A549 (cell line): Measurements from ENCODE around the gene TBX15.

Source experiments
- CHD2 ChIP-seq: fragments of 150-350 bp; IDR thresholded peaks from 2 replicates; pipeline ENCODE4 v1.6.1; 2014; ENCODE audit warnings: low read length; ENCODE audit not compliant: partially characterized antibody
- CHD4 ChIP-seq: fragments of 200-600 bp; sonication (generic); IDR thresholded peaks from 2 replicates; pipeline ENCODE4 v1.6.1; 2016; ENCODE audit warnings: antibody characterized with exemption, mild to moderate bottlenecking, borderline replicate concordance
- MAFK ChIP-seq: fragments of 450-650 bp; IDR thresholded peaks from 2 replicates; pipeline ENCODE4 v1.6.1; 2014; ENCODE audit not compliant: partially characterized antibody
- MAZ ChIP-seq: fragments of 150-350 bp; IDR thresholded peaks from 2 replicates; pipeline ENCODE4 v1.6.1; 2014; ENCODE audit warnings: antibody characterized with exemption, low read depth, low read length, borderline replicate concordance
- MYC ChIP-seq: IDR thresholded peaks from 2 replicates; pipeline ENCODE4 v1.6.1; 2012; ENCODE audit warnings: mild to moderate bottlenecking, inconsistent platforms, low read length, improper control_type of control experiment, borderline replicate concordance
- POLR2A ChIP-seq: IDR thresholded peaks from 2 replicates; pipeline ENCODE4 v1.6.1; 2012; ENCODE audit warnings: mild to moderate bottlenecking, low read length
- TF ChIP-seq, protein P1 (sequence below): fragments of >200 bp; sonication (Bioruptor Twin); formaldehyde crosslinking; IDR thresholded peaks from 3 replicates; pipeline ENCODE4 v1.5.1; 2016
- TF ChIP-seq, protein P2 (sequence below): fragments of 200-600 bp; sonication (generic); IDR thresholded peaks from 2 replicates; pipeline ENCODE4 v1.6.1; 2016; ENCODE audit warnings: antibody characterized with exemption, mild to moderate bottlenecking, moderate library complexity
- TF ChIP-seq, protein P3 (sequence below): fragments of >200 bp; sonication (Bioruptor Twin); formaldehyde crosslinking; IDR thresholded peaks from 3 replicates; pipeline ENCODE4 v1.6.1; 2016

DNA sequence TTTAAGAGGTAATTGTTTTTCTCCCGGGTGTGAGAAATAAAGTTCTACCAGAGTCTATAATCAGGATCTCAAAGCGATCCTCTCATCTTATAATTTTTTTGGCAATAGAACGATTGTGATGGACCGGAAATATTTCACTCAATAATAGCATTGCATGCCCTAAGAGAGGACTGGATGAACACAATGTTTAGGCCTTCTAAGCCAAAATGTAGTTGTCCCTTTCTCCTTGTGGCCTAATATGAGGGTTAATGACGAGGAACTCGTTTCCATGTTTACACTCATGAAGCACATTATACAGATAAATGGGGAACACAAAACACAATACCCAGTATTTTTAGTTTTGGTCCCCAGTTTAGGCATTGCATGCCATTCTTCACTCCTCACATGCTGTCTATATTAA, 5.9 kb downstream of the TBX15 start:
- TF ChIP-seq, protein P1, sequence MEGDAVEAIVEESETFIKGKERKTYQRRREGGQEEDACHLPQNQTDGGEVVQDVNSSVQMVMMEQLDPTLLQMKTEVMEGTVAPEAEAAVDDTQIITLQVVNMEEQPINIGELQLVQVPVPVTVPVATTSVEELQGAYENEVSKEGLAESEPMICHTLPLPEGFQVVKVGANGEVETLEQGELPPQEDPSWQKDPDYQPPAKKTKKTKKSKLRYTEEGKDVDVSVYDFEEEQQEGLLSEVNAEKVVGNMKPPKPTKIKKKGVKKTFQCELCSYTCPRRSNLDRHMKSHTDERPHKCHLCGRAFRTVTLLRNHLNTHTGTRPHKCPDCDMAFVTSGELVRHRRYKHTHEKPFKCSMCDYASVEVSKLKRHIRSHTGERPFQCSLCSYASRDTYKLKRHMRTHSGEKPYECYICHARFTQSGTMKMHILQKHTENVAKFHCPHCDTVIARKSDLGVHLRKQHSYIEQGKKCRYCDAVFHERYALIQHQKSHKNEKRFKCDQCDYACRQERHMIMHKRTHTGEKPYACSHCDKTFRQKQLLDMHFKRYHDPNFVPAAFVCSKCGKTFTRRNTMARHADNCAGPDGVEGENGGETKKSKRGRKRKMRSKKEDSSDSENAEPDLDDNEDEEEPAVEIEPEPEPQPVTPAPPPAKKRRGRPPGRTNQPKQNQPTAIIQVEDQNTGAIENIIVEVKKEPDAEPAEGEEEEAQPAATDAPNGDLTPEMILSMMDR, result no peak
- TF ChIP-seq CHD4 (no peak), CHD2 (no peak), MAFK (no peak), MYC (no peak), MAZ (no peak), POLR2A (no peak)
- TF ChIP-seq, protein P2, sequence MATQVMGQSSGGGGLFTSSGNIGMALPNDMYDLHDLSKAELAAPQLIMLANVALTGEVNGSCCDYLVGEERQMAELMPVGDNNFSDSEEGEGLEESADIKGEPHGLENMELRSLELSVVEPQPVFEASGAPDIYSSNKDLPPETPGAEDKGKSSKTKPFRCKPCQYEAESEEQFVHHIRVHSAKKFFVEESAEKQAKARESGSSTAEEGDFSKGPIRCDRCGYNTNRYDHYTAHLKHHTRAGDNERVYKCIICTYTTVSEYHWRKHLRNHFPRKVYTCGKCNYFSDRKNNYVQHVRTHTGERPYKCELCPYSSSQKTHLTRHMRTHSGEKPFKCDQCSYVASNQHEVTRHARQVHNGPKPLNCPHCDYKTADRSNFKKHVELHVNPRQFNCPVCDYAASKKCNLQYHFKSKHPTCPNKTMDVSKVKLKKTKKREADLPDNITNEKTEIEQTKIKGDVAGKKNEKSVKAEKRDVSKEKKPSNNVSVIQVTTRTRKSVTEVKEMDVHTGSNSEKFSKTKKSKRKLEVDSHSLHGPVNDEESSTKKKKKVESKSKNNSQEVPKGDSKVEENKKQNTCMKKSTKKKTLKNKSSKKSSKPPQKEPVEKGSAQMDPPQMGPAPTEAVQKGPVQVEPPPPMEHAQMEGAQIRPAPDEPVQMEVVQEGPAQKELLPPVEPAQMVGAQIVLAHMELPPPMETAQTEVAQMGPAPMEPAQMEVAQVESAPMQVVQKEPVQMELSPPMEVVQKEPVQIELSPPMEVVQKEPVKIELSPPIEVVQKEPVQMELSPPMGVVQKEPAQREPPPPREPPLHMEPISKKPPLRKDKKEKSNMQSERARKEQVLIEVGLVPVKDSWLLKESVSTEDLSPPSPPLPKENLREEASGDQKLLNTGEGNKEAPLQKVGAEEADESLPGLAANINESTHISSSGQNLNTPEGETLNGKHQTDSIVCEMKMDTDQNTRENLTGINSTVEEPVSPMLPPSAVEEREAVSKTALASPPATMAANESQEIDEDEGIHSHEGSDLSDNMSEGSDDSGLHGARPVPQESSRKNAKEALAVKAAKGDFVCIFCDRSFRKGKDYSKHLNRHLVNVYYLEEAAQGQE, result no peak
- TF ChIP-seq, protein P3, sequence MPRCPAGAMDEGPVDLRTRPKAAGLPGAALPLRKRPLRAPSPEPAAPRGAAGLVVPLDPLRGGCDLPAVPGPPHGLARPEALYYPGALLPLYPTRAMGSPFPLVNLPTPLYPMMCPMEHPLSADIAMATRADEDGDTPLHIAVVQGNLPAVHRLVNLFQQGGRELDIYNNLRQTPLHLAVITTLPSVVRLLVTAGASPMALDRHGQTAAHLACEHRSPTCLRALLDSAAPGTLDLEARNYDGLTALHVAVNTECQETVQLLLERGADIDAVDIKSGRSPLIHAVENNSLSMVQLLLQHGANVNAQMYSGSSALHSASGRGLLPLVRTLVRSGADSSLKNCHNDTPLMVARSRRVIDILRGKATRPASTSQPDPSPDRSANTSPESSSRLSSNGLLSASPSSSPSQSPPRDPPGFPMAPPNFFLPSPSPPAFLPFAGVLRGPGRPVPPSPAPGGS, result no peak
